ENCODE data around the gene CADM2. TPM values are rescaled to one million over a fixed set of nuclear protein-coding genes. Genes with fewer than 3 reads are reported as not detected.

Gene CADM2
- total RNA-seq, 2 donors from 2014 or later: 24.1 to 29.8 TPM

- Mint-ChIP-seq H3K27ac (no peak overlapping the region), H3K36me3 (ENCODE audit: low read depth) (peaks cover 4% of the 10 kb centered on the region), H3K4me3 (no peak overlapping the region), H3K9me3 (peaks cover 5% of the 10 kb centered on the region), H3K27me3 (ENCODE audit: insufficient read depth) (no peaks in the 10 kb centered on the region), H3K4me1 (peaks cover 6% of the 10 kb centered on the region)
- H3K4me3 ChIP-seq (ENCODE audit: low read length): no peak overlapping the region
- H3K27ac ChIP-seq (ENCODE audit: low read depth, low read length): no peak overlapping the region
- TF ChIP-seq, protein P1, sequence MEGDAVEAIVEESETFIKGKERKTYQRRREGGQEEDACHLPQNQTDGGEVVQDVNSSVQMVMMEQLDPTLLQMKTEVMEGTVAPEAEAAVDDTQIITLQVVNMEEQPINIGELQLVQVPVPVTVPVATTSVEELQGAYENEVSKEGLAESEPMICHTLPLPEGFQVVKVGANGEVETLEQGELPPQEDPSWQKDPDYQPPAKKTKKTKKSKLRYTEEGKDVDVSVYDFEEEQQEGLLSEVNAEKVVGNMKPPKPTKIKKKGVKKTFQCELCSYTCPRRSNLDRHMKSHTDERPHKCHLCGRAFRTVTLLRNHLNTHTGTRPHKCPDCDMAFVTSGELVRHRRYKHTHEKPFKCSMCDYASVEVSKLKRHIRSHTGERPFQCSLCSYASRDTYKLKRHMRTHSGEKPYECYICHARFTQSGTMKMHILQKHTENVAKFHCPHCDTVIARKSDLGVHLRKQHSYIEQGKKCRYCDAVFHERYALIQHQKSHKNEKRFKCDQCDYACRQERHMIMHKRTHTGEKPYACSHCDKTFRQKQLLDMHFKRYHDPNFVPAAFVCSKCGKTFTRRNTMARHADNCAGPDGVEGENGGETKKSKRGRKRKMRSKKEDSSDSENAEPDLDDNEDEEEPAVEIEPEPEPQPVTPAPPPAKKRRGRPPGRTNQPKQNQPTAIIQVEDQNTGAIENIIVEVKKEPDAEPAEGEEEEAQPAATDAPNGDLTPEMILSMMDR (conservative IDR thresholded peaks at IDR 0.05): no peak
- WGBS, 2 experiments (ENCODE audit: insufficient coverage in 1 of 2, insufficient read length in 1 of 2): 97% methylated on average over 3 of the region's 5 CpGs; no CpG with 5 or more reads in 1 of the 2 experiments
- no peaks in the 10 kb centered on the region for H3K4me1 ChIP-seq (ENCODE audit: control insufficient read depth, insufficient read depth, low read length)
- no peaks in the 10 kb centered on the region for H3K27me3 ChIP-seq (ENCODE audit: control insufficient read depth, insufficient read depth, low read length, poor library complexity, severe bottlenecking)
- H3K36me3 ChIP-seq (ENCODE audit: control insufficient read depth, insufficient read depth, low read length): no peaks in the 10 kb centered on the region
- H3K9me3 ChIP-seq (ENCODE audit: control insufficient read depth, low read length): no peaks in the 10 kb centered on the region
- DNase-seq: no peak
- H3K9ac ChIP-seq (ENCODE audit: extremely low read depth, low read length, poor library complexity, severe bottlenecking): no peak overlapping the region
These were observed 709.0 kb downstream of the CADM2 start for GRCh38 chr3:85667744-85668143.

GRCh38 chr3:85670634-85671205 is 711.9 kb downstream of the CADM2 start:
- H3K27me3 Mint-ChIP-seq (ENCODE audit: insufficient read depth): no peaks in the 10 kb centered on the region
- 85 to 100% methylated on average over 1 to 2 of the region's 2 CpGs for WGBS, 2 experiments (ENCODE audit: insufficient coverage in 1 of 2, insufficient read length in 1 of 2)
- DNase-seq: no peak
- H3K4me3 ChIP-seq (ENCODE audit: low read length): no peak overlapping the region
- H3K4me1 ChIP-seq (ENCODE audit: control insufficient read depth, insufficient read depth, low read length): no peaks in the 10 kb centered on the region
- H3K9me3 ChIP-seq (ENCODE audit: control insufficient read depth, low read length): no peaks in the 10 kb centered on the region
- TF ChIP-seq, protein P1 (conservative IDR thresholded peaks at IDR 0.05): no peak
- H3K27me3 ChIP-seq (ENCODE audit: control insufficient read depth, insufficient read depth, low read length, poor library complexity, severe bottlenecking): no peaks in the 10 kb centered on the region
- no peak overlapping the region for H3K27ac ChIP-seq (ENCODE audit: low read depth, low read length)
- peaks cover 2% of the 10 kb centered on the region for H3K4me1 Mint-ChIP-seq
- H3K36me3 Mint-ChIP-seq (ENCODE audit: low read depth): peaks cover 4% of the 10 kb centered on the region
- no peak overlapping the region for H3K9ac ChIP-seq (ENCODE audit: extremely low read depth, low read length, poor library complexity, severe bottlenecking)
- H3K9me3 Mint-ChIP-seq: peaks cover 5% of the 10 kb centered on the region
- H3K27ac Mint-ChIP-seq: no peak overlapping the region
- no peaks in the 10 kb centered on the region for H3K36me3 ChIP-seq (ENCODE audit: control insufficient read depth, insufficient read depth, low read length)
- no peak overlapping the region for H3K4me3 Mint-ChIP-seq

GRCh38 chr3:85672761-85673160 is 714.0 kb downstream of the CADM2 start:
- Mint-ChIP-seq H3K27ac (no peak overlapping the region), H3K4me3 (no peak overlapping the region), H3K9me3 (peaks cover 5% of the 10 kb centered on the region), H3K36me3 (ENCODE audit: low read depth) (peaks cover 4% of the 10 kb centered on the region), H3K27me3 (ENCODE audit: insufficient read depth) (no peaks in the 10 kb centered on the region), H3K4me1 (no peaks in the 10 kb centered on the region)
- WGBS, 2 experiments (ENCODE audit: insufficient coverage in 1 of 2, insufficient read length in 1 of 2): 100% methylated on average over 1 of the region's 1 CpG; no CpG with 5 or more reads in 1 of the 2 experiments
- DNase-seq: no peak
- H3K27me3 ChIP-seq (ENCODE audit: control insufficient read depth, insufficient read depth, low read length, poor library complexity, severe bottlenecking): no peaks in the 10 kb centered on the region
- H3K36me3 ChIP-seq (ENCODE audit: control insufficient read depth, insufficient read depth, low read length): no peaks in the 10 kb centered on the region
- no peak overlapping the region for H3K4me3 ChIP-seq (ENCODE audit: low read length)
- no peak overlapping the region for H3K27ac ChIP-seq (ENCODE audit: low read depth, low read length)
- H3K9ac ChIP-seq (ENCODE audit: extremely low read depth, low read length, poor library complexity, severe bottlenecking): no peak overlapping the region
- no peaks in the 10 kb centered on the region for H3K9me3 ChIP-seq (ENCODE audit: control insufficient read depth, low read length)
- H3K4me1 ChIP-seq (ENCODE audit: control insufficient read depth, insufficient read depth, low read length): no peaks in the 10 kb centered on the region
- TF ChIP-seq, protein P1 (conservative IDR thresholded peaks at IDR 0.05): no peak

Measured in endodermal cell (in vitro differentiated cells).